Esophagus (tissue), 2 donors: ENCODE data around the gene SNAP91. TPM values are rescaled to one million over a fixed set of nuclear protein-coding genes. Genes with fewer than 3 reads are reported as not detected.

Source experiments
- H3K27ac ChIP-seq, 2 donors: one replicate each; pipeline ENCODE4 v1.5.1; 2013; ENCODE audit warnings: low read depth in 2 of 2, mild to moderate bottlenecking in 2 of 2, inconsistent platforms in 1 of 2, low read length in 1 of 2, moderate library complexity in 1 of 2
- H3K27me3 ChIP-seq, 2 donors: one replicate each; pipeline ENCODE4 v1.6.1; 2013; ENCODE audit warnings: low read length in 2 of 2, control low read depth in 1 of 2, mild to moderate bottlenecking in 1 of 2; ENCODE audit not compliant: insufficient read depth in 2 of 2, control insufficient read depth in 1 of 2
- H3K36me3 ChIP-seq, 2 donors: one replicate each; pipeline ENCODE4 v1.6.1; 2013; ENCODE audit warnings: low read length in 1 of 2; ENCODE audit not compliant: control insufficient read depth in 2 of 2, insufficient read depth in 2 of 2
- H3K4me1 ChIP-seq, 2 donors: one replicate each; pipeline ENCODE4 v1.6.1; 2013; ENCODE audit warnings: low read length in 1 of 2; ENCODE audit not compliant: control insufficient read depth in 2 of 2, insufficient read depth in 2 of 2
- H3K4me3 ChIP-seq, 2 donors: one replicate each; pipeline ENCODE4 v1.5.1; 2013; ENCODE audit warnings: low read length in 2 of 2, mild to moderate bottlenecking in 2 of 2, low read depth in 1 of 2, moderate library complexity in 1 of 2
- H3K9me3 ChIP-seq, 2 donors: one replicate each; pipeline ENCODE4 v1.6.1; 2013; ENCODE audit warnings: mild to moderate bottlenecking in 2 of 2, low read depth in 1 of 2, low read length in 1 of 2, moderate library complexity in 1 of 2; ENCODE audit not compliant: control insufficient read depth in 2 of 2, insufficient read depth in 1 of 2
- WGBS, 2 donors: extraction: QIAGEN DNeasy Blood & Tissue Kit; methylation state at CpG; one replicate each; pipeline ENCODE4 v1.1.7; 2013; 5-methylcytosine and 5-hydroxymethylcytosine counted together
- polyA plus RNA-seq, 2 donors: library from polyadenylated mRNA; stranded (reverse); fragments of 200-250 nt; gene quantifications; one replicate each; pipeline ENCODE4 v1.2.3, GENCODE V29; 2013
- donor health status: healthy with polysubstance abuse.
- donor health status: Bipolar disorder and iron deficiency.

SNAP91 gene
- polyA plus RNA-seq, 2 donors, result 0.04 to 0.05 TPM

DNA sequence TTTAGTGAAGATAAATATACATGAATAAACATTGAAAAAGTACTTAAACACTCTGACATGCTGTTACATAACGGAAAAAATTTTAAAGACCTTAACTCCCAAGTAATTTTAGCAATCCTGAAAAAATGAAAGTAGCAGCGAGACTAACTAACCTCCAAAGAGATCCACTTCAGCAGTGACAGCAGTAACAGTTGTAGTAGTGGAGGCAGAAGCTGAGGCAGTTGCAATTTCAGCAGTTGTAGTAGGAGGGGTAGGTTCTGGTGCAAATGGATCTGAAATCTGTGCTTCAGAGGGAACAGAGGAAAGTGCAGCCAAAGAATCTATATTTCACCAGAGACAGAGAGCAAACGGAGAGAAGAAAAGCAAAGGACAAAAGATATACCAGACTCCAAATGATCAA lies 107.8 kb downstream of the SNAP91 start:
- H3K9me3 ChIP-seq, result no peaks in the 10 kb centered on the region
- H3K4me1 ChIP-seq, result no peaks in the 10 kb centered on the region
- 67 to 69% methylated on average over 3 of the region's 3 CpGs for WGBS, 2 donors
- no peaks in the 10 kb centered on the region for H3K27me3 ChIP-seq
- no peaks in the 10 kb centered on the region for H3K36me3 ChIP-seq
- H3K4me3 ChIP-seq, result no peak overlapping the region
- no peak overlapping the region for H3K27ac ChIP-seq

DNA sequence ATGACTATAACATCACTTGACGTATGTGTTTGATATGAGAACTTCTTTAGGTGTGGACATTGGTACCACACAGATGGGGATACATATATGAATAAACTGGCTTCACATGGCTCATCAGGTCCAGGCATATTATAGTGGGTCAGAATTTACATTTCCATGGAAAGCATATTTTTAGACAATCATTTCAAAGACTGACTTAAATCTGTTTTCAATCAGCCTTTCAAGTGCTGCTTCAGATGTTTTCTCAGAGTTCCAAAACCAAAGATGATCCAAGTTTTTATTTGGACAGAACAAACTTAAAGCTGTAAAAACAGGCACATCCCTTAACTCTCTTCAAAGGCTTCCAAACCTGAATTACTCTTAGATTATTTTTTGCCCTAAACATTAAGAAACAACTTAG lies 108.4 kb downstream of the SNAP91 start:
- WGBS, 2 donors, result 94% methylated on average over 1 of the region's 1 CpG
- no peak overlapping the region for H3K27ac ChIP-seq

DNA sequence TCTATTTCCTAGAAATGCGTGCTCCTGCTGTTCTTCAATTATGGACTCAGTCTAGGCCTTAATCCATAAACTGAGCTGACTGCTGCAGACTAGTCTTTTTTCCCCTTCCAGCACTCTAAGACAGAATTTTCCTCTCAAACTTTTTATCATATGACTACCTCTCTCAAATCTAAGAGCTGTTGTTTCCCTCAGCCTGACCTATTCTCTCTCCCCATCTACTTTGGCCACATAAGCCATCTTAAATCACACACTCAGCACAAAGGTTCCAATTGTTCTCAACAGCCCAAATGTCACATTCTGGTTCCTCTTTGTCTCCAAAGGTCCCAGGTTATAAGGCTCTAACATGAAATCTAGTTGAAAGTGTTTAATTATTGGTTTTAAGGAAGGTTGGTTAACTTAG lies 111.4 kb downstream of the SNAP91 start:
- H3K36me3 ChIP-seq, result no peaks in the 10 kb centered on the region

More for the DNA sequence above, 108.4 kb downstream of the SNAP91 start:
- H3K4me1 ChIP-seq, result no peaks in the 10 kb centered on the region
- H3K4me3 ChIP-seq, result no peak overlapping the region
- H3K9me3 ChIP-seq, result no peaks in the 10 kb centered on the region
- H3K27me3 ChIP-seq, result no peaks in the 10 kb centered on the region
- no peaks in the 10 kb centered on the region for H3K36me3 ChIP-seq

DNA sequence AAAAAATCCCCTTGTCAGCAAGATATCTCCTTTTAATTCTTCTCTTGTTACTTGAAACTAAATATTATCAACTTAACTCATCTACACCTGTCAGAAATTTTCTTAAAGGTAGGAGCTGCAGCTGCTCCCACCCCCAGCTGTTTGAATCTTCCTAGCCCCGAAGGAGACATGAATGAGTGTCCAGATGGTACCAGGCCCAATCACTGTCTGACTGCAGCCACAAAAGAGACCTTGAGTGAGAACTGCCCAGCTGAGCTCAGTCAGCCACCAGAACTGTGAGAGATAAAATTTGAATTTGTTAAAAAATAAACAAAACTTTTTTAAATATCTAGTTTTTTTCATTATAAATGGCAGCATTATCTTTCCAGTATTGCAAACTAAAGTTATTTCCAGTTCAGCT lies 111.8 kb downstream of the SNAP91 start:
- Histone ChIP-seq H3K4me1 (no peaks in the 10 kb centered on the region), H3K27me3 (no peaks in the 10 kb centered on the region), H3K36me3 (no peaks in the 10 kb centered on the region), H3K27ac (no peak overlapping the region), H3K4me3 (no peak overlapping the region), H3K9me3 (no peaks in the 10 kb centered on the region)
- WGBS, 2 donors, result 46 to 60% methylated on average over 1 of the region's 1 CpG

More for the DNA sequence above, 111.4 kb downstream of the SNAP91 start:
- 77 to 87% methylated on average over 1 of the region's 1 CpG for WGBS, 2 donors
- Histone ChIP-seq H3K4me1 (no peaks in the 10 kb centered on the region), H3K27me3 (no peaks in the 10 kb centered on the region), H3K9me3 (no peaks in the 10 kb centered on the region), H3K27ac (no peak overlapping the region), H3K4me3 (no peak overlapping the region)

DNA sequence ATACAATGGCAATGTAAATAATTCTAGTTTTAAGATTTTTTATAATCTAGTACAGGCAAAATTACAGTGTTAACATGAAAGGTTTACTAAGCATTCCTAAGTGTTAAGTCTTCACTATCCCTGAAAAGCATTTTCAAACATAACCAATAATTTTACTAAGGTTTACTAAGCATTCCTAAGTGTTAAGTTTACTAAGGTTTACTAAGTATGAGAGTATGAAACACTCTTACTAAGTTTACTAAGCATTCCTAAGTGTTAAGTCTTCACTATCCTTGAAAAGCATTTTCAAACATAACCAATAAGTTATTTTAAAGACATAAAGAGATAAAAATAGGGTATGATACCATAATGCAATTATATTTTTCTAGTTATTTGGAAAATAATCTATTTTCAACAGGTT lies 114.0 kb downstream of the SNAP91 start:
- H3K27ac ChIP-seq, result no peak overlapping the region
- no peaks in the 10 kb centered on the region for H3K4me1 ChIP-seq
- no peaks in the 10 kb centered on the region for H3K9me3 ChIP-seq
- H3K4me3 ChIP-seq, result no peak overlapping the region
- no peaks in the 10 kb centered on the region for H3K36me3 ChIP-seq
- no peaks in the 10 kb centered on the region for H3K27me3 ChIP-seq

DNA sequence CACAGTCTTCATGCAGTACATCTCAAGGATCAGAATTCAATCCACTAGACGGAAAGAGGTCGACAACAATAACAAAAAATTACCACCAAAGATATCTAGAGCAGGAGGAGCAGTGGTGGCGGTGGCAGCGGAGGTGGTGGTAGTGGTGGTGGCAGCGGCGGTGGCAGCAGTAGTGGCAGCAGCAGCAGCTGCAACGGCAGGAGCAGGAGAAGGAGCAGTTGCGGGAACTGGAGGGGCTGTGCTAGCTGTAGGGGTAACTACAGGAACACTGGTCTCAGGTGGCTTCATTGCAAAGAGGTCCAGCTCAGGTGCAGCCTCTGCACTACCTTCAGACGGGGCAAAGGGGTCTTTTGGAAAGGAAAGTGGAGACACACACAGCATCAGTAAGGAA lies 115.5 kb downstream of the SNAP91 start:
- H3K36me3 ChIP-seq, result no peaks in the 10 kb centered on the region
- H3K27me3 ChIP-seq, result no peaks in the 10 kb centered on the region
- H3K27ac ChIP-seq, result no peak overlapping the region
- no peaks in the 10 kb centered on the region for H3K4me1 ChIP-seq
- no peak overlapping the region for H3K4me3 ChIP-seq
- no peaks in the 10 kb centered on the region for H3K9me3 ChIP-seq
- 88 to 89% methylated on average over 9 of the region's 9 CpGs for WGBS, 2 donors

DNA sequence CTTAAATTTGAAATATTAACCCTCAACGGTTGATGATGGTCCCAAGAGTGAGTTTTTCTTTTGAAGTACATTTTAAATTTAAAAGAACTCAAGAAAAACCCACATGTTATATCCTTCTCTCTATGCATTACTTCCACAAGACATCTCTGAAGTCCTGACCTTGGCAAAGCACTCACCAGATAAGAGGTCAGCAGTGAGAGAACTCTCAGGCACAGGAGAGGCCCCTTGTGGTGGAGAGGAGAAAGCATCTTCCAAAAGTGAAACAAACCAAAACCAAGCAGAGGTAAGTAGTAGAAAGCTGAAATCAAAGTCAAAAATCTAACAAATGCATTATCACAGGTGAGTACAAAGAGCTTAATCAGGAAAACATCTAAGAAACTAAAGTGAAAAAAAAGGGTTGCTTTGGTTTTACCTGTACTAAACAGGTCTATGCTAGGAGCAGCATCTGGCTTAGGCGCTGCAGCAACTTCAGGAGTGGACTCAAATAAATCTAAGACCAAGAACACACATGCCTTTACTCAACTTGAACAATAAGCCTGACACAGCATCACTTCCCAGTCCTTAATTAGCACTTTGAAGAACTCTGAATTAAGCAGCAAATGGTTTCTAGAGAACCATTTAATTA lies 116.0 kb downstream of the SNAP91 start:
- no peak overlapping the region for H3K4me3 ChIP-seq
- no peaks in the 10 kb centered on the region for H3K4me1 ChIP-seq
- no peaks in the 10 kb centered on the region for H3K9me3 ChIP-seq
- H3K36me3 ChIP-seq, result no peaks in the 10 kb centered on the region
- no peaks in the 10 kb centered on the region for H3K27me3 ChIP-seq
- WGBS, 2 donors, result 75 to 79% methylated on average over 2 of the region's 2 CpGs
- no peak overlapping the region for H3K27ac ChIP-seq

DNA sequence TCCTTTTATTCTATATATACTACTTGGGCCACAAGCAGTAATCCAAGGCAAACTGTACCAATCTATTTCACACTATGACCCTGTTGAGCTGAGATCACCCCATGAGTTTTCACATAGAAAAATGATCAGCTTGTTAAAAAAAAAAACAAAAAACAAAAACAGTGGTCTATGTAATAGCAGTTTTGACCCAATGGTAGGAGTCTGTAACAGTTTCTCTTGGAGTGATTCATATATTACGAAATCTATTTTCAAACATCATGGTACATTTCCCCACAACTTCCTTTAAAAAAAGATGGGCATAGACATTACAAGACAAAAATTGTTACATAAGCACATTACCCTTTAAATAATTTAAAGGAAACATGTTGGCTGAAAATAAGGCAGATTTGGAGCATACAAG lies 118.5 kb downstream of the SNAP91 start:
- no peaks in the 10 kb centered on the region for H3K9me3 ChIP-seq
- H3K27ac ChIP-seq, result no peak overlapping the region
- H3K4me3 ChIP-seq, result no peak overlapping the region
- no peaks in the 10 kb centered on the region for H3K27me3 ChIP-seq
- H3K36me3 ChIP-seq, result no peaks in the 10 kb centered on the region
- WGBS, 2 donors, result 44 to 68% methylated on average over 1 of the region's 1 CpG
- H3K4me1 ChIP-seq, result no peaks in the 10 kb centered on the region

DNA sequence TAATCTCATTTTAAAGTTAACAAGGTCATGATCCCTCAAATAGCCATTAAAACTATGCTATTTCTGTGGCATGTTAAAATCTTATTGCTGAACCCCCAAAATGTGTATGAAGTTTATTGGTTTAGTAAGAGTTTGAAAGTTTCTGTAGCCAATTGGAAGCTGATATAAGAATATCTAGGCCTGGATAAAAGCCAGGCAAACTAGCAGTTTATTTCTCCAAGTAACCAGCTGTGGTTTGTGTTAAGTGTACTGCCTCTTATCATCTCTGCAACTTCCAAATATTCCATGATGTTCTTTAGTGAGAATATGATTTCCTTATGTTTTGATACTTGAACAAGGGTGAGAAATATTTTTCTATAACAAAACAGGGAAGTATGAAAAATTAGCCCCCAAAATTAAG lies 119.8 kb downstream of the SNAP91 start:
- Histone ChIP-seq H3K4me1 (no peaks in the 10 kb centered on the region), H3K27ac (no peak overlapping the region), H3K9me3 (no peaks in the 10 kb centered on the region), H3K4me3 (no peak overlapping the region), H3K27me3 (no peaks in the 10 kb centered on the region), H3K36me3 (no peaks in the 10 kb centered on the region)

DNA sequence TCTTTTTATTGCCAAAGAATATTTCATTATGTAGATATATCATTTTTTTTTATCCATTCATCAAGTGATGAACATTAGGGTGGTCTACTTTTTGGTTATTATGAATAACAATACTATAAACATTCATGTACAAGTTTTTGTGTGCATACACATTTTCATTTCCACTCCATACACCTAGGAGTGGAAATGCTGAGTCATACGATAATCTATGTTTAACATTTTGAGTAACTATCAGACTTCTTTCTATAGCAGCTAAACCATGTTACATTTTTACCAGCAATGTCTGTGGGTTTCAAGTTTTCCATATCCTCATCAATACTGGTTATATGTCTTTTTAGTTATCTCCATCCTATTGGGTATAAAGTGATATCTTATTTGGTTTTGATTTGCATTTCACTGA lies 130.8 kb downstream of the SNAP91 start:
- Histone ChIP-seq H3K36me3 (no peaks in the 10 kb centered on the region), H3K4me3 (no peak overlapping the region), H3K27ac (no peak overlapping the region), H3K4me1 (no peaks in the 10 kb centered on the region), H3K27me3 (no peaks in the 10 kb centered on the region), H3K9me3 (no peaks in the 10 kb centered on the region)
- 76 to 79% methylated on average over 1 of the region's 1 CpG for WGBS, 2 donors
